NCI-H1436 (cell line): ENCODE measurements around the gene RYR1.
A peak's percentile ranks its signal among the peaks of the same experiment; 100 is the strongest.
"Not testable (repeated sequence)": the region's sequence is repeated elsewhere in the genome, so short reads cannot be mapped to it uniquely, and the experiment has no call there.

Source experiments
- DNase-seq: peaks from one replicate; lab custom pipeline; 2025; lab: John Stamatoyannopoulos, UW

Gene RYR1

GRCh38 chr19:38538793-38539528 is 105.5 kb downstream of the RYR1 start:
- no peak for DNase-seq

- no peak for DNase-seq
Observed at GRCh38 chr19:38539751-38540150, 106.3 kb downstream of the RYR1 start.

GRCh38 chr19:38542040-38542439 is 108.5 kb downstream of the RYR1 start:
- DNase-seq, result no peak

- no peak for DNase-seq
Observed at GRCh38 chr19:38543286-38543806, 109.9 kb downstream of the RYR1 start.

GRCh38 chr19:38543807-38544568 is 110.5 kb downstream of the RYR1 start:
- peak; percentile 68 for DNase-seq

- DNase-seq, result no peak
Observed at GRCh38 chr19:38544569-38545315, 111.3 kb downstream of the RYR1 start.

GRCh38 chr19:38545596-38545995 is 112.1 kb downstream of the RYR1 start:
- DNase-seq, result no peak

- no peak for DNase-seq
Observed at GRCh38 chr19:38547421-38547820, 113.9 kb downstream of the RYR1 start.

GRCh38 chr19:38549061-38549460 is 115.6 kb downstream of the RYR1 start:
- DNase-seq, result no peak

GRCh38 chr19:38549942-38550341 is 116.5 kb downstream of the RYR1 start:
- DNase-seq, result no peak

- DNase-seq, result no peak
Observed at GRCh38 chr19:38550376-38550775, 116.9 kb downstream of the RYR1 start.

GRCh38 chr19:38551450-38551813 is 117.9 kb downstream of the RYR1 start:
- no peak for DNase-seq

- DNase-seq, result not testable (repeated sequence)
Observed at GRCh38 chr19:38553239-38553638, 119.7 kb downstream of the RYR1 start.

- no peak for DNase-seq
Observed at GRCh38 chr19:38554676-38555141, 121.2 kb downstream of the RYR1 start.

- DNase-seq, result no peak
Observed at GRCh38 chr19:38555200-38555599, 121.7 kb downstream of the RYR1 start.

- no peak for DNase-seq
Observed at GRCh38 chr19:38556521-38557174, 123.2 kb downstream of the RYR1 start.

- no peak for DNase-seq
Observed at GRCh38 chr19:38557205-38557799, 123.8 kb downstream of the RYR1 start.

- DNase-seq, result not testable (repeated sequence)
Observed at GRCh38 chr19:38558933-38559332, 125.4 kb downstream of the RYR1 start.

GRCh38 chr19:38559428-38560401 is 126.2 kb downstream of the RYR1 start:
- no peak for DNase-seq

GRCh38 chr19:38561053-38561606 is 127.6 kb downstream of the RYR1 start:
- DNase-seq, result no peak
